ENCODE data around the gene MCF2L2. TPM values are rescaled to one million over a fixed set of nuclear protein-coding genes. Genes with fewer than 3 reads are reported as not detected.

The MCF2L2 gene
- polyA plus RNA-seq, 2 of the 4 experiments (the other 2 are of a cell fraction): 0.03 to 0.05 TPM

GRCh38 chr3:183163563-183163962 lies 264.9 kb downstream of the MCF2L2 start:
- H3K4me1 ChIP-seq: no peaks in the 10 kb centered on the region
- WGBS (ENCODE audit: missing lambda C conversion rate): 92% methylated on average over 24 of the region's 25 CpGs
- CTCF ChIA-PET: interaction anchor here (0.7 to 1.6 kb wide), 3 partner anchors 21 to 56 kb away, joined by 3 to 4 read pairs (median 3); no protein-coding TSS in a partner anchor
- no peaks in the 10 kb centered on the region for H3K9me3 ChIP-seq
- TF ChIP-seq CHD4 (IDR thresholded peaks at IDR 0.05; ENCODE audit: borderline replicate concordance) (no peak), NPAS2 (CRISPR knock-in tag; IDR thresholded peaks at IDR 0.05; ENCODE audit: borderline replicate concordance) (no peak), CEBPB (IDR thresholded peaks at IDR 0.05) (no peak), RAD21 (conservative IDR thresholded peaks at IDR 0.05 in 1 of 2, IDR thresholded peaks at IDR 0.05 in 1 of 2) (no peak), HOXB13 (CRISPR knock-in tag; IDR thresholded peaks at IDR 0.05; ENCODE audit: low read depth) (no peak), MAFK (IDR thresholded peaks at IDR 0.05; ENCODE audit: partially characterized antibody) (no peak), HEYL (CRISPR knock-in tag; IDR thresholded peaks at IDR 0.05) (no peak), CBX2 (IDR thresholded peaks at IDR 0.05; ENCODE audit: borderline replicate concordance, low read depth) (no peak), HDAC2 (IDR thresholded peaks at IDR 0.05) (no peak), BHLHE40 (IDR thresholded peaks at IDR 0.05; ENCODE audit: low read depth, low read length) (no peak), GATA3 (IDR thresholded peaks at IDR 0.05; ENCODE audit: borderline replicate concordance) (no peak), CHD2 (IDR thresholded peaks at IDR 0.05; ENCODE audit: low read length, partially characterized antibody) (no peak)
- POLR2A ChIA-PET: no interaction called here
- ATAC-seq (no peak), DNase-seq (ENCODE audit: low read depth in 1 of 2, low spot score in 1 of 2) (no peak), FAIRE-seq (no peak)
- H3K4me3 ChIP-seq: no peak overlapping the region
- no peak overlapping the region for H3K27ac ChIP-seq
- H3K4me2 ChIP-seq: no peak overlapping the region

GRCh38 chr3:183161552-183162336 lies 266.7 kb downstream of the MCF2L2 start:
- Histone ChIP-seq H3K27ac (no peak overlapping the region; a peak in 1 of 6 replicates), H3K4me2 (peak overlapping the region; percentile 83), H3K4me1 (no peaks in the 10 kb centered on the region), H3K4me3 (peak overlapping the region; percentile 53), H3K9me3 (no peaks in the 10 kb centered on the region)
- DNase-seq (ENCODE audit: low read depth in 1 of 2, low spot score in 1 of 2) (no peak), ATAC-seq (no peak), FAIRE-seq (no peak)
- no peak for TF ChIP-seq HDAC2 (IDR thresholded peaks at IDR 0.05)
- ChIA-PET POLR2A (no interaction called here), CTCF (interaction anchor here (0.6 to 1.7 kb wide), 3 partner anchors 21 to 225 kb away, joined by 3 to 7 read pairs (median 5); no protein-coding TSS in a partner anchor)
- WGBS (ENCODE audit: missing lambda C conversion rate): 90% methylated on average over 25 of the region's 25 CpGs

GRCh38 chr3:183160616-183161015 lies 267.8 kb downstream of the MCF2L2 start:
- no peak overlapping the region for H3K4me2 ChIP-seq
- ChIA-PET CTCF (no interaction called here), POLR2A (no interaction called here)
- no peak overlapping the region for H3K27ac ChIP-seq
- DNase-seq (ENCODE audit: low read depth in 1 of 2, low spot score in 1 of 2) (no peak), ATAC-seq (no peak), FAIRE-seq (no peak)
- WGBS (ENCODE audit: missing lambda C conversion rate): 86% methylated on average over 5 of the region's 5 CpGs
- no peak for TF ChIP-seq USF2 (IDR thresholded peaks at IDR 0.05)
- no peak for TF ChIP-seq CBX8 (IDR thresholded peaks at IDR 0.05)
- TF ChIP-seq EP300 (IDR thresholded peaks at IDR 0.05): no peak
- no peak for TF ChIP-seq EHMT2 (IDR thresholded peaks at IDR 0.05; ENCODE audit: low read depth)
- no peak for TF ChIP-seq ZNF302 (CRISPR knock-in tag; IDR thresholded peaks at IDR 0.05)
- no peak for TF ChIP-seq MAFK (IDR thresholded peaks at IDR 0.05; ENCODE audit: partially characterized antibody)
- no peak for TF ChIP-seq FOXS1 (CRISPR knock-in tag; IDR thresholded peaks at IDR 0.05)
- TF ChIP-seq ZC3H11A (IDR thresholded peaks at IDR 0.05): no peak
- TF ChIP-seq PBX3 (IDR thresholded peaks at IDR 0.05): no peak
- TF ChIP-seq ZFP36 (IDR thresholded peaks at IDR 0.05; ENCODE audit: borderline replicate concordance, partially characterized antibody): no peak
- no peak for TF ChIP-seq TFCP2L1 (CRISPR knock-in tag; IDR thresholded peaks at IDR 0.05)
- TF ChIP-seq JUN (IDR thresholded peaks at IDR 0.05): no peak
- no peak for TF ChIP-seq CHD4 (IDR thresholded peaks at IDR 0.05; ENCODE audit: borderline replicate concordance)
- no peak for TF ChIP-seq ELK1 (IDR thresholded peaks at IDR 0.05; ENCODE audit: low read depth, low read length)
- H3K4me3 ChIP-seq: no peak overlapping the region
- no peaks in the 10 kb centered on the region for H3K9me3 ChIP-seq
- no peaks in the 10 kb centered on the region for H3K4me1 ChIP-seq
